ENCODE results near the gene PNMA1.

DNA sequence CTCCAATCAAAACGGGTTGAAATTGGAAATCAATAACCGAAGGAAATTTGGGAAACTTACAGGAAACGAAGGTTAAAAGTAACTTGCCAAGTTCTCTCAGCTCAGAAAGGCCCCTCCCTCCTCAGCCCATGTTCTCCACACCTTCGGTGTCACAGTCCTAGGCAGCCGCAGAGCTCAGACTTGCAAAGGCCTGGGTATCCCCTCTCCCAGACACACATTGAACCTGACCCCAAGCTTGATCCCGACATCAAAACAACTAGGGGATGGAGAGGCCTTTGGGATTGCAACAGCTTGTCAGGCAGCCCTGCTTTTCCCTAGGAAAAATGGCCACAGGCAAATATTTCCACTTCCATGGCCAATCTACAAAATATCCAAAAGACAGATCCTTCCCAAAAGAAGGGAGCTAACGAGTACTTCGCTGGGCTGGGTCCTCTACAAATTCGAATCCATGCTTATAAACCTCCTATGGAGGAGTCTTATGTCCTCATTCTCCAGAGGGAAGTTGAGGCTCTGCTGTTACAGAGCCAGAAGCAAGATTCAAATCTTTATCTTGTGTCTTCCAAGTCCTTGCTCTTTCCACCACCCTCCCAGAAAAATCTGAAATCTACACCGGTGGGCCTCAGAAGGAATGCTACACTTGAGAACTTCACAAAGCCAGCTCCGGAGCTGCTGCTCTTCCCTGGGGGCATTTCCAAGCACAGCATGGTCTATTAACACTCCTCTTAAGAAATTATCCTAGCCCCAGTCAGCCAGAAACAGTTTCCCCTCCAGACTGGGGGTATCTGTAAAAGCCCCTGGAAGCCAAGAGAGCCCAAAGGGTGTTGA, 35.7 kb upstream of the PNMA1 start:
- TF ChIP-seq, protein P1, sequence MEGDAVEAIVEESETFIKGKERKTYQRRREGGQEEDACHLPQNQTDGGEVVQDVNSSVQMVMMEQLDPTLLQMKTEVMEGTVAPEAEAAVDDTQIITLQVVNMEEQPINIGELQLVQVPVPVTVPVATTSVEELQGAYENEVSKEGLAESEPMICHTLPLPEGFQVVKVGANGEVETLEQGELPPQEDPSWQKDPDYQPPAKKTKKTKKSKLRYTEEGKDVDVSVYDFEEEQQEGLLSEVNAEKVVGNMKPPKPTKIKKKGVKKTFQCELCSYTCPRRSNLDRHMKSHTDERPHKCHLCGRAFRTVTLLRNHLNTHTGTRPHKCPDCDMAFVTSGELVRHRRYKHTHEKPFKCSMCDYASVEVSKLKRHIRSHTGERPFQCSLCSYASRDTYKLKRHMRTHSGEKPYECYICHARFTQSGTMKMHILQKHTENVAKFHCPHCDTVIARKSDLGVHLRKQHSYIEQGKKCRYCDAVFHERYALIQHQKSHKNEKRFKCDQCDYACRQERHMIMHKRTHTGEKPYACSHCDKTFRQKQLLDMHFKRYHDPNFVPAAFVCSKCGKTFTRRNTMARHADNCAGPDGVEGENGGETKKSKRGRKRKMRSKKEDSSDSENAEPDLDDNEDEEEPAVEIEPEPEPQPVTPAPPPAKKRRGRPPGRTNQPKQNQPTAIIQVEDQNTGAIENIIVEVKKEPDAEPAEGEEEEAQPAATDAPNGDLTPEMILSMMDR (IDR thresholded peaks at IDR 0.05), result no peak
- TF ChIP-seq EZH2 (IDR thresholded peaks at IDR 0.05), result no peak

All from neural progenitor cell (in vitro differentiated cells).